GM19193 (cell line): ENCODE data around the gene RAB26.

Source experiments
- POLR2A ChIP-seq: IDR thresholded peaks from 4 replicates; pipeline ENCODE4 v1.6.1; 2011; ENCODE audit not compliant: insufficient read depth, insufficient read length; ENCODE audit errors: extremely low read depth

RAB26 gene

GRCh38 chr16:2147981-2148671 lies at the start of gene RAB26:
TSS of gene RAB26 (plus strand) at chr16:2148625. CDS start at chr16:2148784, 159 bp downstream.
- no peak for TF ChIP-seq POLR2A

GRCh38 chr16:2102471-2102870 lies 46.0 kb upstream of the RAB26 start:
- TF ChIP-seq POLR2A: no peak

- TF ChIP-seq POLR2A: no peak
Observed at GRCh38 chr16:2115591-2115973, 32.8 kb upstream of the RAB26 start.

GRCh38 chr16:2121853-2122252 lies 26.6 kb upstream of the RAB26 start:
- no peak for TF ChIP-seq POLR2A

GRCh38 chr16:2122429-2122828 lies 26.0 kb upstream of the RAB26 start:
- no peak for TF ChIP-seq POLR2A

GRCh38 chr16:2135770-2136490 lies 12.5 kb upstream of the RAB26 start, which contains the start of gene PKD1:
TSS of gene PKD1 (minus strand) at chr16:2135898. CDS start at chr16:2135689, 209 bp downstream.
- TF ChIP-seq POLR2A: peak; percentile 42

- TF ChIP-seq POLR2A: no peak
Observed at GRCh38 chr16:2142942-2143877, 5.2 kb upstream of the RAB26 start.

GRCh38 chr16:2143878-2144485 lies 4.4 kb upstream of the RAB26 start:
- TF ChIP-seq POLR2A: no peak

- no peak for TF ChIP-seq POLR2A
Observed at GRCh38 chr16:2145843-2146242, 2.6 kb upstream of the RAB26 start.

- TF ChIP-seq POLR2A: no peak
Observed at GRCh38 chr16:2147378-2147777, 1.0 kb upstream of the RAB26 start.

- TF ChIP-seq POLR2A: no peak
Observed at GRCh38 chr16:2148714-2149629, 547 bp downstream of the RAB26 start.

- TF ChIP-seq POLR2A: no peak
Observed at GRCh38 chr16:2149630-2150417, 1.4 kb downstream of the RAB26 start.

GRCh38 chr16:2150418-2151187 lies 2.2 kb downstream of the RAB26 start:
- TF ChIP-seq POLR2A: peak; percentile 19
